GM12878 (cell line): ENCODE results near the gene IFI6. TPM values are rescaled to one million over a fixed set of nuclear protein-coding genes. Genes with fewer than 3 reads are reported as not detected.

Experiments
- ATAC-seq: fragments of 200-7000 bp; cut with Tn5 transposase; 3 replicates; pipeline ENCODE4 v1.9.1; 2020; ENCODE audit warnings: mild to moderate bottlenecking, moderate library complexity
- BruUV-seq: library from RNA; stranded (reverse); fragments of 400-500 nt; replicated peaks from 2 replicates; lab custom pipeline; 2021; lab: Mats Ljungman, UMichigan
- CTCF ChIA-PET: fragments of 300-600 bp; sonication (Branson Sonifier 250); formaldehyde crosslinking; extraction: SDS; loops from one replicate; lab custom pipeline; 2021; ENCODE audit warnings: inconsistent platforms; lab: Yijun Ruan, JAX
- POLR2A ChIA-PET: fragments of 350-600 bp; formaldehyde crosslinking; extraction: SDS; loops from one replicate; lab custom pipeline; 2021; ENCODE audit warnings: inconsistent platforms; lab: Charles Lee
- RAD21 ChIA-PET: fragments of 300-600 bp; sonication (Branson Sonifier 250); formaldehyde crosslinking; loops from one replicate; lab custom pipeline; 2023; ENCODE audit warnings: antibody characterized with exemption; ENCODE audit not compliant: unreplicated experiment; lab: Charles Lee
- SMC1A ChIA-PET: fragments of 300-600 bp; sonication (Branson Sonifier 250); formaldehyde crosslinking; loops from one replicate; lab custom pipeline; 2023; ENCODE audit not compliant: unreplicated experiment, uncharacterized antibody; lab: Charles Lee
- DNase-seq: peaks from one replicate; pipeline ENCODE4 v3.0.0-alpha.2; 2011; ENCODE audit warnings: low read depth, low spot score
- FAIRE-seq: peaks from 3 replicates; lab custom pipeline; 2011; peaks lifted over from hg19 to GRCh38; lab: Jason Lieb, UNC
- H2AFZ ChIP-seq: 2 replicates; pipeline ENCODE4 v1.6.0; 2011; ENCODE audit warnings: low read depth, low read length, control low read depth; ENCODE audit not compliant: control insufficient read depth
- H3K27ac ChIP-seq: 2 replicates; pipeline ENCODE4 v1.5.1; 2011; ENCODE audit warnings: control low read depth; ENCODE audit not compliant: control insufficient read depth, insufficient read depth
- H3K27me3 ChIP-seq, 2 experiments: replicated peaks in 1 of 2; 2 replicates each; pipeline versions ENCODE4 v1.6.0 to v1.6.1; 2011; ENCODE audit warnings: low read length in 1 of 2; ENCODE audit not compliant: control insufficient read depth in 2 of 2, insufficient read depth in 2 of 2
- H3K36me3 ChIP-seq, 2 experiments: 2 replicates each; pipeline ENCODE4 v1.5.1; 2011; ENCODE audit warnings: low read length in 1 of 2; ENCODE audit not compliant: control insufficient read depth in 2 of 2, insufficient read depth in 2 of 2
- H3K4me1 ChIP-seq: 2 replicates; pipeline ENCODE4 v1.6.1; 2011; ENCODE audit warnings: mild to moderate bottlenecking, low read length, moderate library complexity, mixed read lengths; ENCODE audit not compliant: control insufficient read depth, insufficient read depth
- H3K4me2 ChIP-seq: 2 replicates; pipeline ENCODE4 v1.6.0; 2011; ENCODE audit warnings: control low read depth; ENCODE audit not compliant: control insufficient read depth, insufficient read depth
- H3K4me3 ChIP-seq: fragments of 200-600 bp; sonication (generic); 2 replicates; pipeline ENCODE4 v1.5.1; 2016
- H3K79me2 ChIP-seq: 2 replicates; pipeline ENCODE4 v1.6.0; 2011; ENCODE audit warnings: low read length; ENCODE audit not compliant: control insufficient read depth, insufficient read depth
- H3K9ac ChIP-seq: 2 replicates; pipeline ENCODE4 v1.8.0; 2011; ENCODE audit warnings: low read length, control low read depth, mixed read lengths; ENCODE audit not compliant: control insufficient read depth, insufficient read depth
- H3K9me3 ChIP-seq: replicated peaks from 3 replicates; pipeline ENCODE4 v1.5.1; 2011; ENCODE audit warnings: mild to moderate bottlenecking, low read length; ENCODE audit not compliant: control insufficient read depth, insufficient read depth
- H4K20me1 ChIP-seq: 2 replicates; pipeline ENCODE4 v1.6.0; 2011; ENCODE audit not compliant: control insufficient read depth, insufficient read depth
- BACH1 ChIP-seq: fragments of 450-650 bp; IDR thresholded peaks from 2 replicates; pipeline ENCODE4 v1.6.1; 2017; ENCODE audit warnings: mild to moderate bottlenecking, borderline replicate concordance
- BCL11A ChIP-seq: IDR thresholded peaks from 2 replicates; pipeline ENCODE4 v1.6.1; 2011; ENCODE audit warnings: low read depth, low read length
- BMI1 ChIP-seq: fragments of 450-650 bp; IDR thresholded peaks from 2 replicates; pipeline ENCODE4 v1.6.1; 2016; ENCODE audit warnings: mild to moderate bottlenecking, moderate library complexity, borderline replicate concordance
- CHD2 ChIP-seq: IDR thresholded peaks from 2 replicates; pipeline ENCODE4 v1.6.1; 2011; ENCODE audit warnings: low read depth, low read length, improper control_type of control experiment, borderline replicate concordance
- DPF2 ChIP-seq: fragments of 450-650 bp; IDR thresholded peaks from 2 replicates; pipeline ENCODE4 v1.6.1; 2017; ENCODE audit warnings: mild to moderate bottlenecking
- EED ChIP-seq: sonication (generic); IDR thresholded peaks from 2 replicates; pipeline ENCODE4 v1.6.1; 2016; ENCODE audit warnings: antibody characterized with exemption, low read depth
- EGR1 ChIP-seq, 2 experiments: IDR thresholded peaks; 1 replicate in 1 of 2; 2 replicates in 1 of 2; pipeline ENCODE4 v1.6.1; 2011 to 2012; ENCODE audit warnings: low read depth in 2 of 2, low read length in 2 of 2, borderline replicate concordance in 1 of 2, mild to moderate bottlenecking in 1 of 2, moderate library complexity in 1 of 2
- FOS ChIP-seq: IDR thresholded peaks from 3 replicates; pipeline ENCODE4 v1.6.1; 2011; ENCODE audit warnings: borderline replicate concordance; ENCODE audit not compliant: insufficient read length; ENCODE audit errors: extremely low read depth
- HDGF ChIP-seq: fragments of 450-650 bp; IDR thresholded peaks from 2 replicates; pipeline ENCODE4 v1.6.1; 2016; ENCODE audit warnings: antibody characterized with exemption
- IKZF2 ChIP-seq, 2 experiments: fragments of 450-650 bp; IDR thresholded peaks; 2 replicates each; pipeline ENCODE4 v1.6.1; 2017; ENCODE audit warnings: mild to moderate bottlenecking in 2 of 2, moderate library complexity in 2 of 2
- IRF4 ChIP-seq: IDR thresholded peaks from 2 replicates; pipeline ENCODE4 v1.6.1; 2011; ENCODE audit warnings: low read depth, low read length
- LARP7 ChIP-seq: fragments of 450-650 bp; IDR thresholded peaks from 2 replicates; pipeline ENCODE4 v1.6.1; 2017; ENCODE audit warnings: mild to moderate bottlenecking
- MEF2B ChIP-seq: fragments of 450-650 bp; IDR thresholded peaks from 2 replicates; pipeline ENCODE4 v1.6.1; 2018; ENCODE audit warnings: mild to moderate bottlenecking, moderate library complexity; ENCODE audit not compliant: partially characterized antibody, poor library complexity, severe bottlenecking
- NFIC ChIP-seq: IDR thresholded peaks from 2 replicates; pipeline ENCODE4 v1.6.1; 2012; ENCODE audit warnings: low read depth, mild to moderate bottlenecking, inconsistent platforms, low read length, moderate library complexity
- POU2F2 ChIP-seq: IDR thresholded peaks from 3 replicates; pipeline ENCODE4 v1.6.1; 2011; ENCODE audit warnings: low read depth, mild to moderate bottlenecking, low read length, borderline replicate concordance
- TARDBP ChIP-seq: IDR thresholded peaks from 2 replicates; pipeline ENCODE4 v1.6.1; 2016; ENCODE audit warnings: borderline replicate concordance
- TBL1XR1 ChIP-seq: IDR thresholded peaks from 2 replicates; pipeline ENCODE4 v1.6.1; 2012; ENCODE audit warnings: low read depth, low read length, improper control_type of control experiment
- YY1 ChIP-seq: IDR thresholded peaks from 2 replicates; pipeline ENCODE4 v1.6.1; 2011; ENCODE audit warnings: low read depth, mild to moderate bottlenecking, low read length
- WGBS: methylation state at CpG from one replicate; pipeline ENCODE4 v1.1.6; 2016; ENCODE audit warnings: low lambda C conversion rate; ENCODE audit not compliant: insufficient replicate concordance, insufficient coverage; ENCODE audit errors: missing lambda C conversion rate; 5-methylcytosine and 5-hydroxymethylcytosine counted together
- in situ Hi-C: fragments of 300-500 bp; cut with MboI; formaldehyde crosslinking; loops from 9 replicates; pipeline ENCODE4 v1.14.3; 2018; ENCODE audit warnings: mixed read lengths
- intact Hi-C: fragments of 100-400 bp; cut with micrococcal nuclease; formaldehyde crosslinking; loops from one replicate; pipeline ENCODE4 v1.14.2; 2022; ENCODE audit not compliant: unreplicated experiment
- polyA plus RNA-seq, 11 experiments: library from polyadenylated mRNA; depleted of rRNA in 4 of 11; unstranded in 6 of 11; stranded (reverse) in 5 of 11; fragments of >200 nt; fragmentation: Nextera tagmentation in 4 of 11; fragmentation: Illumina TruSeq in 1 of 11; extraction: Ambion mirVana in 4 of 11; extraction: Trizol in 1 of 11; gene quantifications; 1 replicate in 1 of 11; 2 replicates in 10 of 11; pipeline versions ENCODE4 v1.2.1 to v1.2.3, GENCODE V29; 2011 to 2016; ENCODE audit warnings: inconsistent platforms in 2 of 11, missing spikeins in 2 of 11, low read depth in 1 of 11
- total RNA-seq, 4 experiments: library from RNA; depleted of rRNA in 3 of 4; stranded (reverse); fragments of >200 nt in 3 of 4; fragmentation: Illumina TruSeq in 1 of 4; extraction: Trizol in 1 of 4; gene quantifications; 2 replicates each; pipeline versions ENCODE4 v1.2.1 to v1.2.3, GENCODE V29; 2013 to 2021
- TF ChIP-seq, protein P1 (sequence below): fragments of 450-650 bp; IDR thresholded peaks from 2 replicates; pipeline ENCODE4 v1.6.1; 2017; ENCODE audit warnings: mild to moderate bottlenecking, moderate library complexity

The IFI6 gene
- total and polyA plus RNA-seq, 10 of the 15 experiments (the other 5 are each of a cell fraction or from before 2014, with no cell fraction given): 5.6 to 123 (median 69.0) TPM

GRCh38 chr1:27658951-27659496, 13.0 kb downstream of the IFI6 start:
- peak overlapping the region; percentile 90 for H3K9ac ChIP-seq
- peak; percentile 62 for DNase-seq
- ChIA-PET CTCF (interaction anchor here (1.1 to 4.5 kb wide), 7 partner anchors 9 to 52 kb away, joined by 3 to 35 read pairs (median 9); no protein-coding TSS in a partner anchor), POLR2A (interaction anchor here (0.6 to 4.7 kb wide), 16 partner anchors 9 to 169 kb away, joined by 3 to 89 read pairs (median 6); partner anchors contain the start of genes AHDC1, FAM76A, FGR and IFI6), SMC1A (interaction anchor here (0.6 to 4.7 kb wide), 5 partner anchors 9 to 50 kb away, joined by 4 to 66 read pairs (median 12); no protein-coding TSS in a partner anchor), RAD21 (interaction anchor here (0.7 to 2.1 kb wide), 12 partner anchors 9 to 239 kb away, joined by 3 to 16 read pairs (median 4); partner anchors contain the start of gene FGR)
- no peak for FAIRE-seq
- H3K4me1 ChIP-seq: peaks cover 66% of the 10 kb centered on the region
- ATAC-seq: peak; percentile 32
- peak overlapping the region; percentile 72 for H3K4me3 ChIP-seq
- peak overlapping the region; percentile 98 for H3K4me2 ChIP-seq
- intact Hi-C loops: loop anchor here (1.0 kb wide), 2 partner anchors 15 to 28 kb away; no protein-coding TSS in a partner anchor
- H3K27ac ChIP-seq: peak overlapping the region; percentile 99
- peak overlapping the region; percentile 57 for H2AFZ ChIP-seq
- BruUV-seq: TSS peak; percentile 99
- no peaks in the 10 kb centered on the region for H3K36me3 ChIP-seq
- no peaks in the 10 kb centered on the region for H3K27me3 ChIP-seq
- H3K79me2 ChIP-seq: no peaks in the 10 kb centered on the region
- H3K9me3 ChIP-seq: no peaks in the 10 kb centered on the region
- in situ Hi-C loops: no loop called here
- no peaks in the 10 kb centered on the region for H4K20me1 ChIP-seq
- 3% methylated on average over 7 of the region's 7 CpGs for WGBS
- TF ChIP-seq EED (peak; percentile 58), HDGF (peak; percentile 16; the same call in 1 of the 2 replicates), BCL11A (0 out of 2 replicates have a peak, but pooled peaks have one; percentile 7), YY1 (peak; percentile 85), DPF2 (0 out of 2 replicates have a peak, but pooled peaks have one; percentile 66), CHD2 (peak; percentile 35; the same call in 1 of the 2 replicates), IKZF2 (IDR thresholded peaks at IDR 0.05) (0 out of 4 replicates have a peak, but pooled peaks of 1 of the 2 experiments have one; percentile 39), POU2F2 (no peak), FOS (no peak), BACH1 (peak; percentile 1; the same call in 1 of the 2 replicates), TBL1XR1 (0 out of 2 replicates have a peak, but pooled peaks have one; percentile 7), IRF4 (no peak), EGR1 (IDR thresholded peaks at IDR 0.05; ENCODE audit: borderline replicate concordance in 1 of 2, low read depth in 2 of 2, low read length in 2 of 2) (0 out of 3 replicates have a peak, but pooled peaks of 1 of the 2 experiments have one; percentile 8), LARP7 (no peak; the same call in 1 of the 2 replicates), NFIC (no peak), TARDBP (no peak), BMI1 (0 out of 2 replicates have a peak, but pooled peaks have one; percentile 43), MEF2B (peak; percentile 84)
- TF ChIP-seq, protein P1, sequence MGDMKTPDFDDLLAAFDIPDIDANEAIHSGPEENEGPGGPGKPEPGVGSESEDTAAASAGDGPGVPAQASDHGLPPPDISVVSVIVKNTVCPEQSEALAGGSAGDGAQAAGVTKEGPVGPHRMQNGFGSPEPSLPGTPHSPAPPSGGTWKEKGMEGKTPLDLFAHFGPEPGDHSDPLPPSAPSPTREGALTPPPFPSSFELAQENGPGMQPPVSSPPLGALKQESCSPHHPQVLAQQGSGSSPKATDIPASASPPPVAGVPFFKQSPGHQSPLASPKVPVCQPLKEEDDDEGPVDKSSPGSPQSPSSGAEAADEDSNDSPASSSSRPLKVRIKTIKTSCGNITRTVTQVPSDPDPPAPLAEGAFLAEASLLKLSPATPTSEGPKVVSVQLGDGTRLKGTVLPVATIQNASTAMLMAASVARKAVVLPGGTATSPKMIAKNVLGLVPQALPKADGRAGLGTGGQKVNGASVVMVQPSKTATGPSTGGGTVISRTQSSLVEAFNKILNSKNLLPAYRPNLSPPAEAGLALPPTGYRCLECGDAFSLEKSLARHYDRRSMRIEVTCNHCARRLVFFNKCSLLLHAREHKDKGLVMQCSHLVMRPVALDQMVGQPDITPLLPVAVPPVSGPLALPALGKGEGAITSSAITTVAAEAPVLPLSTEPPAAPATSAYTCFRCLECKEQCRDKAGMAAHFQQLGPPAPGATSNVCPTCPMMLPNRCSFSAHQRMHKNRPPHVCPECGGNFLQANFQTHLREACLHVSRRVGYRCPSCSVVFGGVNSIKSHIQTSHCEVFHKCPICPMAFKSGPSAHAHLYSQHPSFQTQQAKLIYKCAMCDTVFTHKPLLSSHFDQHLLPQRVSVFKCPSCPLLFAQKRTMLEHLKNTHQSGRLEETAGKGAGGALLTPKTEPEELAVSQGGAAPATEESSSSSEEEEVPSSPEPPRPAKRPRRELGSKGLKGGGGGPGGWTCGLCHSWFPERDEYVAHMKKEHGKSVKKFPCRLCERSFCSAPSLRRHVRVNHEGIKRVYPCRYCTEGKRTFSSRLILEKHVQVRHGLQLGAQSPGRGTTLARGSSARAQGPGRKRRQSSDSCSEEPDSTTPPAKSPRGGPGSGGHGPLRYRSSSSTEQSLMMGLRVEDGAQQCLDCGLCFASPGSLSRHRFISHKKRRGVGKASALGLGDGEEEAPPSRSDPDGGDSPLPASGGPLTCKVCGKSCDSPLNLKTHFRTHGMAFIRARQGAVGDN: peak; percentile 73; the same call in 1 of the 2 replicates
